ENCODE measurements around the gene TVP23C.

Gene TVP23C

DNA sequence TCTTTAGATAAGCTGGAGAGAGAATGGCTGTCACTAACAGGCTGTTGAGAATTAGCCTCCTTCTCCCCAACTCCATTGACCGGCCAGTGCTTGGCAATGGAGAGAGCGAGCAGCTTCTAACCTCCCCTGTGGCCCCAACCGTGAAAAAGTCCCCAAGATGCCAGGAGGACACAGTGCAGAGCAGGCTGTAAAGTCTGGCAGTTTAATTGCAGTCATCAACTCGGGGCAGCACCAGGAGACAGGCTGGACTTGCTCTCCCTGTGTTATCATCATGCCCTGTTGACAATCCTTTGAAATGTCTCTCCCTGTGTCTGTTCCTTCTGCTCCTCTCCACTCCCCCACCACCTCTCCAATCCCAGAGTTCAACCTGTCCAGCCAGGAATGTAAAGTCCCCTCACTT, 95.2 kb downstream of the TVP23C start:
- no peak for DNase-seq
- Mint-ChIP-seq H3K36me3 (ENCODE audit: low read depth) (no peaks in the 10 kb centered on the region), H3K4me1 (ENCODE audit: low read depth) (no peaks in the 10 kb centered on the region), H3K9me3 (no peaks in the 10 kb centered on the region), H3K4me3 (no peak overlapping the region), H3K27ac (no peak overlapping the region), H3K27me3 (no peaks in the 10 kb centered on the region)

DNA sequence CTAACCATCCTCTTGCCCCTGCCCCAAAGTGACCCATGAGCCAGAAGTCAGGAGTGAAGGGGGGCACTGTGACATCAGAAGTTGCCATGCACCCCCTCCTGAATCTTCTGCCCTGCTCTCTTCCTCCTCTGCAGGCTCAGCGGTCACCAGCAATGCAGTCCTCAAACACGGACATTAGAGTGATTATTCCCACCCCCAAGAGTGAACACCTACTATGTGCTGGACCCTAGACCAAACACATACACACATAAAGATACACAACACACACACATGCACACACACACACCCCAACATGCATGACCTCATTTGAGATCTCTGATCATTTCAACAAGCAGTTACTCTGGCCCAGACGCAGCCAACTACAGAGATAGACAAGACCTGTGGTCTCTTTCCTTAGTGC, 95.7 kb downstream of the TVP23C start, which contains the start of gene CDRT4:
Gene CDRT4, minus strand, starts transcription at position 30 of the 400 bp plus-strand sequence. CDS start 27,383 bp downstream, outside the sequence.
- Mint-ChIP-seq H3K9me3 (no peaks in the 10 kb centered on the region), H3K4me3 (no peak within 1 kb of the TSS), H3K36me3 (ENCODE audit: low read depth) (peaks cover 3% of the 10 kb centered on the region), H3K4me1 (ENCODE audit: low read depth) (no peaks in the 10 kb centered on the region), H3K27me3 (no peaks in the 10 kb centered on the region), H3K27ac (no peak within 1 kb of the TSS)
- no peak for DNase-seq

DNA sequence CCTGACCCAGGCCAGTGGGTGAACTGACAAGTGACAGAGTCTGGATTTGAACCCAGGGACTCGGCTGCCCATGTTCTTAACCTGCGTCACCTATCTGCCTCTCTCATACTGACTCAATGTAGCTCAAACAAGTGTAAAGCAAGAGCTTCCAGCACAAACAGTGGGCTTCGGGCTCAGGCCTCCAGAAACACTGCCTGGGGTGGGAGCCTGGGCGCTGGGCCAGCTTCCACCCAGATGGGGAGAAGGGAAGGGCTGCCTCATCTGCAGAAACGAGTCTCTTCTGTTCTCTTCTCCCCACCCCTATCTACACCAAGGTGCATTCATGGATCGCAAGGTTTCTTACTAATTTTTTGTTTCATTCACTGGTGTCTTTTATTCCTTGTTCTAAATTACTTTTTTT, 97.2 kb downstream of the TVP23C start:
- no peaks in the 10 kb centered on the region for H3K9me3 Mint-ChIP-seq

DNA sequence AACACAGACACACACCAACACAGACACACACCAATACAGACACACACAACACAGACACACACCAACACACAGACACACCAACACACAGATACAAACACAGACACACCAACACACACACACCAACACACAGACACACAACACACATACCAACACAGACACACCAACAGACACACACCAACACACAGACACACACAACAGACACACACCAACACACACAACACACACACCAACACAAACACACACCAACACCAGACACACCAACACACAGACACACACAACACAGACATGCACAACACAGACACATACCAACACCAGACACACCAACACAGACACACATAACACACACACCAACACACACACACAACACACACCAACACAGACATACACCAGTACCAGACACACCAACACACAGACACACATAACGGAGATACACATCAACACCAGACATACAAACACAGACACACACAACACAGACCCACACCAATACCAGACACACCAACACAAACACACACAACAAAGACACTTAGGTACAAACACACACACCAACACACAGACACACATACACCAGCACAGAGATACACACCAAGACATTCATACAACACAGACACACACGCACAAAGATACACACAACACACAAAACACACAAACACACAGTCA, 98.1 kb downstream of the TVP23C start:
- H3K36me3 Mint-ChIP-seq (ENCODE audit: low read depth), result peaks cover 6% of the 10 kb centered on the region
- no peak overlapping the region for H3K4me3 Mint-ChIP-seq
- no peaks in the 10 kb centered on the region for H3K4me1 Mint-ChIP-seq (ENCODE audit: low read depth)
- no peak for DNase-seq
- no peaks in the 10 kb centered on the region for H3K27me3 Mint-ChIP-seq
- no peak overlapping the region for H3K27ac Mint-ChIP-seq
- H3K9me3 Mint-ChIP-seq, result no peaks in the 10 kb centered on the region

More for the DNA sequence above, 97.2 kb downstream of the TVP23C start:
- H3K27ac Mint-ChIP-seq, result no peak overlapping the region
- H3K4me1 Mint-ChIP-seq (ENCODE audit: low read depth), result no peaks in the 10 kb centered on the region
- H3K36me3 Mint-ChIP-seq (ENCODE audit: low read depth), result peaks cover 6% of the 10 kb centered on the region
- DNase-seq, result no peak
- H3K4me3 Mint-ChIP-seq, result no peak overlapping the region
- H3K27me3 Mint-ChIP-seq, result no peaks in the 10 kb centered on the region

DNA sequence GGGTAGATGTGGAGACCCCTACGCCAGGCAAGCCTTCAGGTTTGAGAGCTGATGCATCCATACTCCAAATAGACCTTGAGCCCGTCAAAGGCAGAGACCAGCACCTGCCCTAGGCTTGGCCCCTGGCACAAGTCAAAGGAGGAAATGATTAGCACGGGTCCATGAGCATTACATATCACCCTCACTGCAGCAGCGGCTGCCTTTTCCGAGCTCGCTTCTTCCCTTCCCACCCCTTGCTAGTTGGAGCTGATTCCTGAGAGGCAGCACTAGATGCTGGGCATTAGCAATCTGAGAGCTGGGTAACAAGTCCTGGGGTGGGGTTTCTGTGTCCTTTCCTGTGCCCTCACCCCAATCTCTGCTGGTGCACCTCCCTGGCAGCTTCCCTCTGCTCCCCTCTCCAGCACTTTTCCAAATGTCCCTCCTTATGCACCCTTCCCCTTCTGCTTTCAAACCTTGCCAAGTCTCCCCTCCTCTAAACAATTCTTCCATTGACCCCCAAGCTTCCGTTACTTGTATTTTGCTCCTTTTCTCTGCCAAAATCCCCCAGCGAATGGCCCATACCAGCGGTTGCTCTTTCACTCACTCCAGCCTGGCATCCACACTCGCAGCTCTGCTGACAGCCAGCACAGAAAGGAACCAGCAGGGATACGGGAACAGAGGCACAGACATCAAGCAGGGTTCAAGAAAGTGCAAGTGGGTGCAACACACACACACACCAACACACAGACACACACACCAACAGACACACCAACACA, 98.9 kb downstream of the TVP23C start:
- H3K27ac Mint-ChIP-seq, result no peak overlapping the region
- H3K4me3 Mint-ChIP-seq, result no peak overlapping the region
- no peaks in the 10 kb centered on the region for H3K4me1 Mint-ChIP-seq (ENCODE audit: low read depth)

DNA sequence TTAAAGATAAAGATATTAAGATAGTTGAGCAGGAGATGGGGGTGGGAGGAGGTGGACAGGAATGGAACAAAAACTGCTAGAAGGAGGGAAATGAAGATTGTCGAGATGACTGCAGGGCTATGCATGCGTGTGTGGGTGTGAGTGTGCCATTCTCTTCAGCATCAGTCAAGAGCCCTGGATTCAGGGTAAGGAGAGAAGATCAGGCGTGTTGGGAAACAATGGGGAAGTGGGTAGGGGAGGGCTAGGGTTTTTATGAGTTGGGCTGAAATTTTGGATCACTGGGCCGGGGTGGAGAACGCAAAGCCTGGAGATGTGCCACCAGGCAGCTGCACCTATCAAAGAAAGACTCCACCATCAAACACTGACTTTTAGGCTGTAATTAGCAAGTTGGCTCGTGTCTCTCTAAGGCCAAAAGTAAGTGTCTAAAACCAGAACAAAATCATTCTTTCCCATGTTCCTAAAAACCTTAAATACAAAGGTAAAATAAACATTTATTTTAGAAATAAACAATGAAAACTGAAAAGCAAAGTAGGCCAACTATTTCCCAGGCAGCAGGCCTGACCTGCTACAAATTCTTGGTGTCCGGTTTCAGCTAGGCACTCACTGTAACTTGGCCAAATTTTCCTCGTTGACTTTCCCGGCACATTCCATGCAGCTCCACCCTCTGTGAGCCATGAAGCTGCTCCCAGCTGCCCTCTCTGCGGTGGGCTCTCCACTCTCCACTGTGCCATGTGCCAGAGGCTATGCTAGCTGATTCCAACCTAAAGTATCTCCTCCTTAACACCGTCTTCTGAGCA, 100.1 kb downstream of the TVP23C start:
- Mint-ChIP-seq H3K27ac (no peak overlapping the region), H3K36me3 (ENCODE audit: low read depth) (peaks cover 6% of the 10 kb centered on the region), H3K27me3 (no peaks in the 10 kb centered on the region), H3K9me3 (no peaks in the 10 kb centered on the region), H3K4me1 (ENCODE audit: low read depth) (no peaks in the 10 kb centered on the region), H3K4me3 (no peak overlapping the region)
- DNase-seq, result no peak

More for the DNA sequence above, 98.9 kb downstream of the TVP23C start:
- no peak for DNase-seq
- H3K36me3 Mint-ChIP-seq (ENCODE audit: low read depth), result peaks cover 6% of the 10 kb centered on the region
- no peaks in the 10 kb centered on the region for H3K27me3 Mint-ChIP-seq
- H3K9me3 Mint-ChIP-seq, result no peaks in the 10 kb centered on the region

DNA sequence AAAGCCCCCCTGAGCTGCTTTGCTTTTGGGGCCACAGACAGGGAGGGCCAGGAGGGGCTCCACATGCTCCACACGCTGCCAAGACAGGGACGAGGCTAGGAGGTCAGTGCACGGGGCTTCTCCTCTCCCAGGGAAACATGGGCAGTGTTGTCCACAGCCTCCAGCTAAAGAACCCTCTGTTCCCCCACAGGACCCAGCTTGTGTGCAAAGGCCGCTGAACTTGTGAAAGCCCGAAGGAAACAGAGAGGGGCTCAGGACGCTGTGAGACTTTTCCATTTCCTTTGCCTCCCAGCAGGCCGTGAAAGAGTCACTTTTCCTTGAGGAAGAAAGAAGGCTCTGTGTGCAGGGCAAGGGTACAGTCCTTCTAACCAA, 105.6 kb downstream of the TVP23C start:
- no peaks in the 10 kb centered on the region for H3K27me3 Mint-ChIP-seq
- no peak overlapping the region for H3K27ac Mint-ChIP-seq
- no peak overlapping the region for H3K4me3 Mint-ChIP-seq
- H3K4me1 Mint-ChIP-seq (ENCODE audit: low read depth), result no peaks in the 10 kb centered on the region
- DNase-seq, result no peak
- peaks cover 37% of the 10 kb centered on the region for H3K36me3 Mint-ChIP-seq (ENCODE audit: low read depth)
- H3K9me3 Mint-ChIP-seq, result peaks cover 5% of the 10 kb centered on the region

DNA sequence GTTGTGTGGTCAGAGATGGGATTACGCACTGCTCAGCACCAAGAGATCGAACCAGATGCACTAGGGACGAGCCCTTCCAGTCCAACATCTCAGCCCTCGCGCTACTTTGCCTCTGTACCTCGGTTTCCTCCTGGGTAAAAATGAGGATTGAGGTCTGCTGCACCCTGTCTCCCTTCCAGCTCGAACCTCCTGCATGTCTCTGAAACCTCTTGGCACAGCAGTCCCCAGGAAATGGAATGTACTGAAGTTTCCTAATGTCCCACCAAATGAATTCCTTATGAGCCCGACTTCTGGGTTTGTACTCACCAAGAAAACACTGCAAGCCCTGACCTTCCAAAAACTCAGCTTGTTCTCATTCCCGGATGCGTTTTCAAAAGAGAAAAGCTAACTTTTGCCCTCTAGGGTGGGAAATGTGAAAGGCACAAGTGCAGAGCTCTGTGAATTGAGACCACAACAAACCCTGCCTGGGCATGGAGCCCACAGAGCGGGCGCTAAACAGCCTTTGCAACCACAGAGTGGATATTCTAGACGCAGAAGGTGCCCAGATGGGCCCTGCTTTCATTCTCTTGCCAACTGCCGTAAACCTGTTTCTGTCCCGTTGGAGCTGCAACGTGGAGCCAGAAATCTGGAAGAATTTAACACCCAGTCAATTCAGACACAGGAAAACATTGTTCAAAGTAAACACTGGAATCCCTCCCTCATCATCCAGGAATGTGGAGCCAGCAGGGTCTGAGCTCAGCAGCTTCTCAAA, 106.1 kb downstream of the TVP23C start:
- peaks cover 33% of the 10 kb centered on the region for H3K36me3 Mint-ChIP-seq (ENCODE audit: low read depth)
- H3K9me3 Mint-ChIP-seq, result peaks cover 5% of the 10 kb centered on the region
- no peak overlapping the region for H3K4me3 Mint-ChIP-seq
- no peak for DNase-seq
- H3K4me1 Mint-ChIP-seq (ENCODE audit: low read depth), result no peaks in the 10 kb centered on the region
- H3K27ac Mint-ChIP-seq, result no peak overlapping the region
- no peaks in the 10 kb centered on the region for H3K27me3 Mint-ChIP-seq

DNA sequence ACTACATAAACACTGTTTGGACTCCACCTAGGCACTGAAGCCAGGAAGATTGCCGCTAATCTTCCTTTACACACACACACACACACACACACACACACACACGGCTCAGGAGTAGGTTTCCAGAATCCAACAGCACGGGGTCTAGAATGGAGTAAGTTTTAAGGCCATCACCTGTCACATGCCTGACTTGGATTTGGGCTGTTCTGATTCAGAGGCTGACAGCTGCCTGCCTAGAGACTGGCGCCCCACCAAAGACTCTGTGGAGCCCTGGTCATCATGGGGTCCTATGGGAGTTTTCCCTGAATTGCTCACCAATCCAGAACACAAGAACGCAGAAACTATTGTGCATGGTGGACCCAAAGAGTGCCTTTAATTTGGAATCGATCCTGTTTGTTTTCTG, 106.8 kb downstream of the TVP23C start:
- H3K4me1 Mint-ChIP-seq (ENCODE audit: low read depth), result no peaks in the 10 kb centered on the region
- H3K9me3 Mint-ChIP-seq, result peaks cover 5% of the 10 kb centered on the region
- no peak overlapping the region for H3K4me3 Mint-ChIP-seq
- peaks cover 33% of the 10 kb centered on the region for H3K36me3 Mint-ChIP-seq (ENCODE audit: low read depth)
- DNase-seq, result no peak
- no peak overlapping the region for H3K27ac Mint-ChIP-seq
- H3K27me3 Mint-ChIP-seq, result no peaks in the 10 kb centered on the region

DNA sequence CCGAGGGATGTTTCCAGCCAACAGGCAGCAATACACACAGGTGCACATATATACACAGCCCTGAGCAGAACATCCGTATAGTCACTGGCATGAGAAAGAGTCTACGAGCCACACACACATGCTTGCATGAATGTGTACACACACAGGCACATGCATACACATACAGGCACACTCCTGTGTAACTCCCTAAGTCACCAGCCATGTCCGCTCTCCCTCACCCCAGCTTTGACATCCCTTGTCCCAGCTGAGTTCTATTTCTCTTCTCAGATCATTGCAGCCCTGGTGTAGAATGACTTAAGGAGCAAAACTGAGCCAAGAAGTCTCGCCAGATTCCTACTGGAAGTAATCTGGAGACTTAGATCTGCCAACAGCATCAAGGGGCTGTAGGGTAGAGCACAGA, 108.9 kb downstream of the TVP23C start:
- no peak overlapping the region for H3K27ac Mint-ChIP-seq
- no peak for DNase-seq
- H3K36me3 Mint-ChIP-seq (ENCODE audit: low read depth), result peaks cover 33% of the 10 kb centered on the region
- no peaks in the 10 kb centered on the region for H3K27me3 Mint-ChIP-seq
- no peak overlapping the region for H3K4me3 Mint-ChIP-seq
- H3K9me3 Mint-ChIP-seq, result peaks cover 5% of the 10 kb centered on the region
- no peaks in the 10 kb centered on the region for H3K4me1 Mint-ChIP-seq (ENCODE audit: low read depth)

DNA sequence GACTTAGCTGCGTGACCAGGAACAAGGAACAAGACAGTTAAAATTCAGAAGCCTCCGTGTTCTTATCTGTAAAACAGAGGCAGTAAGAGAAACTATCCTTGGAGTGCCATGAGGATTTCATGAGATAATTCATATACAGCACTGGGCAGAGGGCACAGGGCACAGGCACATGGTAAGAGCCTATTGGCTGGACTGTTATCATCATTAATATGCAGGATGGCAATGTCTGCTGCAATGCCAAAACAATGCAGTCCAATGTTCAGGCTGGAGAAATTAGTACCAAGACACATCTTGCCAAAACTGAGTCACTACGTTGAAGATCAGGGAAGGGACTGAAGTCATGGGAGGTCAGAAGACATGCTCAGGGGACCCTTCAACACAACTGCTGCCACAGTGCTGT, 109.5 kb downstream of the TVP23C start:
- Mint-ChIP-seq H3K27me3 (no peaks in the 10 kb centered on the region), H3K4me3 (no peak overlapping the region)

DNA sequence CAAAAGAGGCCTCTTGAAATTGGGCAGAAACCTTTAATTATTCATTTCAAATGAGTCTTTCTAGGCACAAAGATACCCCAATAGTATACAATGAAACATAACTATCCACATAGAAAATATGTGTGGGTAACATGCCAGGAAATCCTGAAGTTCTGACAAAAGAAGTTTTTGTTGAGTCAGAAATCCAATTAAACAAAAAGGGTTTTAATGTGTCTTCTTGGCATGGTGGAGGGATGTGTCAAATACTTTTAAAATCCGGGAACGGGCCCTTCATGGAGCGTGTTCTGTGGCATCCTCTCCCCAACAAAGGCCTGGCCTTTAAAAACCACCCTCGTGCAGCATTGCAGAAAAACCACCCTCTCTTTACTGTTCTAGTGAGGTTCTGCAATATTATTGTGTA, 110.0 kb downstream of the TVP23C start:
- peaks cover 33% of the 10 kb centered on the region for H3K36me3 Mint-ChIP-seq (ENCODE audit: low read depth)
- H3K27ac Mint-ChIP-seq, result no peak overlapping the region
- no peaks in the 10 kb centered on the region for H3K27me3 Mint-ChIP-seq
- H3K9me3 Mint-ChIP-seq, result peaks cover 5% of the 10 kb centered on the region
- no peak overlapping the region for H3K4me3 Mint-ChIP-seq
- H3K4me1 Mint-ChIP-seq (ENCODE audit: low read depth), result no peaks in the 10 kb centered on the region
- no peak for DNase-seq

More for the DNA sequence above, 109.5 kb downstream of the TVP23C start:
- Mint-ChIP-seq H3K36me3 (ENCODE audit: low read depth) (peaks cover 33% of the 10 kb centered on the region), H3K27ac (no peak overlapping the region), H3K4me1 (ENCODE audit: low read depth) (no peaks in the 10 kb centered on the region), H3K9me3 (peaks cover 5% of the 10 kb centered on the region)
- DNase-seq, result no peak

DNA sequence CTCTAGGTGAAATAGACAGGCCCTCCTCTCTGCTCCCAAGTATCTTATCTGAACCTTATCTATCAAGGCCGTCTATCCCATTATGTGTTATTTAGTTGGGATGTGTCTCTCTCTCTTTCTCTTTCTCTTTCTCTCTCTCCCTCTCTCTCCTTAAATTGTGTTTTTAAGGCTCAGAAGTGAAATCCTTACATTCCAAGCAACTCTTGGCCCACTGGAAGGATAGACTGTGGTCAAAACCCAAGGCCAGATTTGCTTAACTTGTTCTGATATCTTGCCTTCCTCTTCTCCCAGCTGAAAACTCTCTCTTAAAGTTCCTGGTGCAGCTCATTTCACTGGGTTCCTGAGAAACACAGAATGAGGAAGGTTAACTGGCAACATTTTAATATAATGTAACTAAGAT, 110.5 kb downstream of the TVP23C start:
- H3K27ac Mint-ChIP-seq, result no peak overlapping the region

More for the DNA sequence above, 110.5 kb downstream of the TVP23C start:
- peaks cover 5% of the 10 kb centered on the region for H3K9me3 Mint-ChIP-seq
- no peak overlapping the region for H3K4me3 Mint-ChIP-seq
- H3K36me3 Mint-ChIP-seq (ENCODE audit: low read depth), result peaks cover 33% of the 10 kb centered on the region
- H3K4me1 Mint-ChIP-seq (ENCODE audit: low read depth), result no peaks in the 10 kb centered on the region
- no peak for DNase-seq
- no peaks in the 10 kb centered on the region for H3K27me3 Mint-ChIP-seq

All from activated T-cell treated with anti-CD3 and anti-CD28 coated beads, Interleukin-2, amount 50 U/mL, for 24 hours (primary cell).